HEK293 (cell line): ENCODE results near the gene TTLL7.
A peak's percentile ranks its signal among the peaks of the same experiment; 100 is the strongest.

ENCODE experiments used
- CTCF ChIA-PET: fragments of 350-600 bp; formaldehyde crosslinking; extraction: SDS; loops from one replicate; lab custom pipeline; 2021; ENCODE audit warnings: antibody characterized with exemption; lab: Yijun Ruan, JAX
- POLR2A ChIA-PET: fragments of 300-600 bp; formaldehyde crosslinking; extraction: SDS; loops from one replicate; lab custom pipeline; 2020; ENCODE audit warnings: antibody characterized with exemption, inconsistent platforms; lab: Yijun Ruan, JAX
- H3K27ac ChIP-seq: fragments of 200-500 bp; sonication (Bioruptor generic); 2 replicates; pipeline ENCODE4 v1.5.1; 2014; ENCODE audit warnings: low read depth, low read length, control low read depth, inconsistent platforms; ENCODE audit errors: extremely low read depth
- H3K36me3 ChIP-seq, 2 experiments: fragments of 200-500 bp in 1 of 2; sonication (Bioruptor generic) in 1 of 2; 1 replicate in 1 of 2; 2 replicates in 1 of 2; pipeline ENCODE4 v1.5.1; 2014 to 2017; ENCODE audit warnings: inconsistent platforms in 2 of 2, low read length in 2 of 2; ENCODE audit not compliant: control insufficient read depth in 2 of 2, insufficient read depth in 1 of 2
- H3K4me1 ChIP-seq: fragments of 200-500 bp; sonication (Bioruptor generic); 2 replicates; pipeline ENCODE4 v1.5.1; 2014; ENCODE audit warnings: mild to moderate bottlenecking, low read length, inconsistent platforms; ENCODE audit not compliant: control insufficient read depth, insufficient read depth
- H3K4me3 ChIP-seq: 2 replicates; pipeline ENCODE4 v1.5.1; 2011; ENCODE audit warnings: low read depth, mild to moderate bottlenecking, control low read depth, low read length, moderate library complexity
- H3K9me3 ChIP-seq: fragments of 200-500 bp; sonication (Bioruptor generic); 2 replicates; pipeline ENCODE4 v1.5.1; 2014; ENCODE audit warnings: low read depth, low read length, inconsistent platforms; ENCODE audit not compliant: control insufficient read depth, insufficient read depth
- BCL6B ChIP-seq: fragments of 450-650 bp; formaldehyde crosslinking; IDR thresholded peaks from 2 replicates; pipeline ENCODE4 v1.5.1; 2017; ENCODE audit warnings: missing biosample characterization, missing genetic modification characterization
- IKZF3 ChIP-seq: fragments of 450-650 bp; IDR thresholded peaks from 2 replicates; pipeline ENCODE4 v1.5.0; 2018; ENCODE audit warnings: missing biosample characterization, mild to moderate bottlenecking, missing genetic modification characterization, moderate library complexity
- MEIS1 ChIP-seq: sonication (generic); formaldehyde crosslinking; IDR thresholded peaks from 2 replicates; pipeline ENCODE4 v1.8.1; 2022; ENCODE audit warnings: missing genetic modification reagents, mild to moderate bottlenecking, borderline replicate concordance
- MYNN ChIP-seq: fragments of 450-650 bp; formaldehyde crosslinking; IDR thresholded peaks from 2 replicates; pipeline ENCODE4 v1.5.1; 2016; ENCODE audit warnings: missing biosample characterization, missing genetic modification characterization, borderline replicate concordance
- PATZ1 ChIP-seq: fragments of 450-650 bp; formaldehyde crosslinking; IDR thresholded peaks from 2 replicates; pipeline ENCODE4 v1.5.1; 2016; ENCODE audit warnings: missing biosample characterization, missing genetic modification characterization
- PRDM1 ChIP-seq: fragments of 450-650 bp; formaldehyde crosslinking; IDR thresholded peaks from 2 replicates; pipeline ENCODE4; 2016; ENCODE audit warnings: missing biosample characterization, missing genetic modification characterization
- PRDM6 ChIP-seq: fragments of 450-650 bp; formaldehyde crosslinking; IDR thresholded peaks from 2 replicates; pipeline ENCODE4 v1.5.1; 2017; ENCODE audit warnings: missing biosample characterization, missing genetic modification characterization
- RBAK ChIP-seq: fragments of 450-650 bp; formaldehyde crosslinking; IDR thresholded peaks from 2 replicates; pipeline ENCODE4 v1.5.1; 2016; ENCODE audit warnings: missing biosample characterization, missing genetic modification characterization
- SCRT2 ChIP-seq: fragments of 450-650 bp; formaldehyde crosslinking; IDR thresholded peaks from 2 replicates; pipeline ENCODE4 v1.5.1; 2016; ENCODE audit warnings: missing biosample characterization, missing genetic modification characterization
- SP3 ChIP-seq: fragments of 450-650 bp; formaldehyde crosslinking; IDR thresholded peaks from 2 replicates; pipeline ENCODE4 v1.5.1; 2016; ENCODE audit warnings: missing biosample characterization, missing genetic modification characterization
- SP7 ChIP-seq: fragments of 450-650 bp; formaldehyde crosslinking; IDR thresholded peaks from 2 replicates; pipeline ENCODE4 v1.5.1; 2016; ENCODE audit warnings: missing biosample characterization, missing genetic modification characterization
- YY2 ChIP-seq: fragments of 450-650 bp; formaldehyde crosslinking; IDR thresholded peaks from 2 replicates; pipeline ENCODE4 v1.5.1; 2016; ENCODE audit warnings: missing biosample characterization, missing genetic modification characterization
- ZBTB20 ChIP-seq: fragments of 450-650 bp; formaldehyde crosslinking; IDR thresholded peaks from 2 replicates; pipeline ENCODE4 v1.5.1; 2016; ENCODE audit warnings: missing biosample characterization, missing genetic modification characterization
- ZFP3 ChIP-seq: fragments of 450-650 bp; formaldehyde crosslinking; IDR thresholded peaks from 2 replicates; pipeline ENCODE4 v1.5.1; 2016; ENCODE audit warnings: low read depth, missing biosample characterization, missing genetic modification characterization
- ZNF112 ChIP-seq: fragments of 450-650 bp; formaldehyde crosslinking; IDR thresholded peaks from 2 replicates; pipeline ENCODE4 v1.5.0; 2017; ENCODE audit warnings: missing biosample characterization, missing genetic modification characterization
- ZNF146 ChIP-seq: fragments of 450-650 bp; formaldehyde crosslinking; IDR thresholded peaks from 2 replicates; pipeline ENCODE4 v1.5.1; 2016; ENCODE audit warnings: missing biosample characterization, missing genetic modification characterization
- ZNF175 ChIP-seq: fragments of 450-650 bp; formaldehyde crosslinking; IDR thresholded peaks from 2 replicates; pipeline ENCODE4 v1.5.1; 2016; ENCODE audit warnings: missing biosample characterization, missing genetic modification characterization
- ZNF184 ChIP-seq: fragments of 450-650 bp; IDR thresholded peaks from 2 replicates; pipeline ENCODE4 v1.5.1; 2018; ENCODE audit warnings: missing biosample characterization, mild to moderate bottlenecking, missing genetic modification characterization
- ZNF248 ChIP-seq: fragments of 450-650 bp; formaldehyde crosslinking; IDR thresholded peaks from 2 replicates; pipeline ENCODE4 v1.5.1; 2017; ENCODE audit warnings: missing biosample characterization, missing genetic modification characterization
- ZNF350 ChIP-seq: fragments of 450-650 bp; formaldehyde crosslinking; IDR thresholded peaks from 2 replicates; pipeline ENCODE4 v1.5.0; 2017; ENCODE audit warnings: missing biosample characterization, mild to moderate bottlenecking, missing genetic modification characterization
- ZNF423 ChIP-seq: fragments of 450-650 bp; formaldehyde crosslinking; IDR thresholded peaks from 2 replicates; pipeline ENCODE4 v1.5.1; 2016; ENCODE audit warnings: missing biosample characterization, missing genetic modification characterization
- ZNF513 ChIP-seq: fragments of 450-650 bp; IDR thresholded peaks from 2 replicates; pipeline ENCODE4 v1.5.1; 2018; ENCODE audit warnings: missing biosample characterization, missing genetic modification characterization
- ZNF624 ChIP-seq: fragments of 450-650 bp; formaldehyde crosslinking; IDR thresholded peaks from 2 replicates; pipeline ENCODE4 v1.5.1; 2017; ENCODE audit warnings: missing biosample characterization, missing genetic modification characterization
- ZNF626 ChIP-seq: fragments of 450-650 bp; sonication (Bioruptor Pico); formaldehyde crosslinking; IDR thresholded peaks from 2 replicates; pipeline ENCODE4 v1.5.1; 2018; ENCODE audit warnings: missing biosample characterization, missing genetic modification characterization, inconsistent platforms
- ZNF629 ChIP-seq: fragments of 450-650 bp; formaldehyde crosslinking; IDR thresholded peaks from 2 replicates; pipeline ENCODE4 v1.5.1; 2017; ENCODE audit warnings: missing biosample characterization, missing genetic modification characterization
- ZNF768 ChIP-seq: fragments of 450-650 bp; formaldehyde crosslinking; IDR thresholded peaks from 2 replicates; pipeline ENCODE4 v1.5.1; 2018; ENCODE audit warnings: missing biosample characterization, mild to moderate bottlenecking, missing genetic modification characterization
- ZXDB ChIP-seq: fragments of 450-650 bp; formaldehyde crosslinking; IDR thresholded peaks from 2 replicates; pipeline ENCODE4 v1.5.1; 2016; ENCODE audit warnings: missing biosample characterization, missing genetic modification characterization

TTLL7 gene

GRCh38 chr1:83901547-83902155, 97.3 kb downstream of the TTLL7 start (continued):
- TF ChIP-seq SP7 (tag by site-specific recombination) = peak; percentile 87
- TF ChIP-seq MYNN (tag by site-specific recombination) = peak; percentile 67; the same call in 1 of the 2 replicates
- peak; percentile 74; the same call in 1 of the 2 replicates for TF ChIP-seq RBAK (tag by site-specific recombination)
- TF ChIP-seq SCRT2 (tag by site-specific recombination) = peak; percentile 72
- TF ChIP-seq PRDM6 (tag by site-specific recombination) = peak; percentile 56; the same call in 1 of the 2 replicates
- TF ChIP-seq ZNF629 (tag by site-specific recombination) = peak; percentile 69
- TF ChIP-seq BCL6B (tag by site-specific recombination) = peak; percentile 93
- 0 out of 2 replicates have a peak, but pooled peaks have one; percentile 27 for TF ChIP-seq PRDM1 (tag by site-specific recombination)
- TF ChIP-seq ZNF184 = peak; percentile 84
- TF ChIP-seq ZNF248 (tag by site-specific recombination) = no peak

GRCh38 chr1:83900524-83900923, 98.4 kb downstream of the TTLL7 start:
- Histone ChIP-seq H3K9me3 (no peaks in the 10 kb centered on the region), H3K27ac (no peak overlapping the region), H3K4me3 (no peak overlapping the region), H3K4me1 (0 out of 2 replicates have a peak, but pooled peaks cover 3% of the 10 kb centered on the region), H3K36me3 (no peaks in the 10 kb centered on the region)
- TF ChIP-seq ZNF146 (no peak), PATZ1 (tag by site-specific recombination) (no peak), IKZF3 (tag by site-specific recombination) (no peak), ZNF350 (no peak), ZNF768 (tag by site-specific recombination) (no peak), ZNF112 (tag by site-specific recombination) (no peak), ZFP3 (tag by site-specific recombination) (no peak), YY2 (tag by site-specific recombination) (no peak), ZXDB (no peak), ZBTB20 (tag by site-specific recombination) (no peak), MEIS1 (CRISPR knock-in tag) (no peak), SP3 (no peak), ZNF423 (tag by site-specific recombination) (no peak), ZNF626 (tag by site-specific recombination) (no peak), ZNF175 (tag by site-specific recombination) (no peak), ZNF624 (tag by site-specific recombination) (no peak), ZNF513 (tag by site-specific recombination) (no peak)
- POLR2A ChIA-PET = no interaction called here
- CTCF ChIA-PET = no interaction called here
